Panc1 (cell line): ENCODE data around the gene LAMTOR3. TPM values are rescaled to one million over a fixed set of nuclear protein-coding genes. Genes with fewer than 3 reads are reported as not detected.

Source experiments
- ATAC-seq: fragments of 200-7000 bp; cut with Tn5 transposase; 2 replicates; pipeline ENCODE4 v1.9.1; 2020; ENCODE audit warnings: mild to moderate bottlenecking, moderate library complexity
- Bru-seq: library from RNA; stranded (reverse); fragments of 400-500 nt; gene quantifications from one replicate; lab custom pipeline; 2021; lab: Mats Ljungman, UMichigan
- BruChase-seq, 2 experiments: library from RNA; stranded (reverse); fragments of 400-500 nt; gene quantifications; one replicate each; lab custom pipeline; 2021; lab: Mats Ljungman, UMichigan
- BruUV-seq: library from RNA; stranded (reverse); fragments of 400-500 nt; replicated peaks from 2 replicates; lab custom pipeline; 2021; lab: Mats Ljungman, UMichigan
- CTCF ChIA-PET: fragments of 300-600 bp; sonication (Branson Sonifier 250); formaldehyde crosslinking; loops from one replicate; lab custom pipeline; 2022; ENCODE audit warnings: antibody characterized with exemption; lab: Charles Lee
- POLR2A ChIA-PET: fragments of 300-600 bp; sonication (Branson Sonifier 250); formaldehyde crosslinking; loops from one replicate; lab custom pipeline; 2022; ENCODE audit warnings: antibody characterized with exemption; lab: Charles Lee
- DNase-seq: peaks from one replicate; pipeline ENCODE4 v3.0.0-alpha.2; 2010; ENCODE audit warnings: low read depth, low spot score
- H3K27ac ChIP-seq: 2 replicates; pipeline ENCODE4 v1.5.1; 2011; ENCODE audit warnings: mild to moderate bottlenecking, low read length, inconsistent platforms
- H3K27me3 ChIP-seq: fragments of 200-500 bp; sonication (Bioruptor generic); 2 replicates; pipeline ENCODE4 v1.6.0; 2014; ENCODE audit warnings: low read length, inconsistent platforms; ENCODE audit not compliant: control insufficient read depth, insufficient read depth
- H3K36me3 ChIP-seq: fragments of 200-500 bp; sonication (Bioruptor generic); 2 replicates; pipeline ENCODE4 v1.5.1; 2014; ENCODE audit warnings: inconsistent platforms, mild to moderate bottlenecking, low read length, moderate library complexity; ENCODE audit not compliant: control insufficient read depth, insufficient read depth
- H3K4me1 ChIP-seq: 2 replicates; pipeline ENCODE4 v1.5.1; 2011; ENCODE audit warnings: inconsistent platforms, mild to moderate bottlenecking, low read length, moderate library complexity; ENCODE audit not compliant: control insufficient read depth, insufficient read depth
- H3K4me3 ChIP-seq, 2 experiments: 2 replicates each; pipeline ENCODE4 v1.5.1; 2011 to 2012; ENCODE audit warnings: low read depth in 2 of 2, low read length in 2 of 2, mild to moderate bottlenecking in 2 of 2, inconsistent platforms in 1 of 2, moderate library complexity in 1 of 2
- H3K9me3 ChIP-seq: fragments of 200-500 bp; sonication (Bioruptor generic); 2 replicates; pipeline ENCODE4 v1.5.1; 2014; ENCODE audit warnings: low read depth, mild to moderate bottlenecking, inconsistent platforms, low read length, moderate library complexity; ENCODE audit not compliant: control insufficient read depth, insufficient read depth
- POLR2AphosphoS5 ChIP-seq: IDR thresholded peaks from 2 replicates; pipeline ENCODE4 v1.6.1; 2012; ENCODE audit warnings: mild to moderate bottlenecking, low read depth, low read length, moderate library complexity
- SIN3A ChIP-seq: IDR thresholded peaks from 2 replicates; pipeline ENCODE4 v1.6.1; 2012; ENCODE audit warnings: low read depth, mild to moderate bottlenecking, low read length, moderate library complexity, borderline replicate concordance; ENCODE audit not compliant: insufficient read depth
- TCF7L2 ChIP-seq: IDR thresholded peaks from 2 replicates; pipeline ENCODE4 v1.6.1; 2011; ENCODE audit warnings: mild to moderate bottlenecking, low read depth, low read length, inconsistent platforms
- in situ Hi-C: cut with HindIII; loops from 2 replicates; pipeline ENCODE4 v1.10.0; 2016; ENCODE audit warnings: low sequenced_read_pairs, low pct_unique_long_range_greater_than_20kb
- intact Hi-C: fragments of 100-400 bp; cut with micrococcal nuclease; formaldehyde crosslinking; loops from one replicate; pipeline ENCODE4 v1.10.0; 2022; ENCODE audit not compliant: unreplicated experiment
- long read RNA-seq: library from polyadenylated mRNA; unstranded; transcript quantifications from one replicate; pipeline ENCODE4 v2.0.0, GENCODE V29; 2021; ENCODE audit not compliant: unreplicated experiment
- polyA plus RNA-seq: library from polyadenylated mRNA; unstranded; fragments of >200 nt; gene quantifications from one replicate; pipeline ENCODE4 v1.2.1, GENCODE V29; 2012; ENCODE audit warnings: missing spikeins; ENCODE audit not compliant: insufficient read length
- total RNA-seq: library from RNA; stranded (reverse); gene quantifications from one replicate; pipeline ENCODE4 v1.2.1, GENCODE V29; 2021; ENCODE audit not compliant: unreplicated experiment
- TF ChIP-seq, protein P1 (sequence below): fragments of 450-650 bp; IDR thresholded peaks from 2 replicates; pipeline ENCODE4 v1.5.1; 2017; ENCODE audit warnings: mild to moderate bottlenecking
- TF ChIP-seq, protein P2 (sequence below), 2 experiments: IDR thresholded peaks; 2 replicates each; pipeline ENCODE4 v1.6.1; 2011 to 2012; ENCODE audit warnings: low read depth in 2 of 2, control low read depth in 1 of 2, low read length in 1 of 2, mild to moderate bottlenecking in 1 of 2, moderate library complexity in 1 of 2; ENCODE audit not compliant: insufficient read depth in 1 of 2

Gene LAMTOR3
- total RNA-seq: 20.3 TPM
- polyA plus RNA-seq: 12.5 TPM
- Bru-seq, nascent RNA: percentile 79 among the genes with signal in this experiment
- BruChase-seq, experiment 1, labeled RNA remaining after a 2-hour chase: percentile 72 among the genes with signal in this experiment
- percentile 77 among the genes with signal in this experiment for BruChase-seq, experiment 2, labeled RNA remaining after a 6-hour chase
- long read RNA-seq, full-length matches to known transcripts: 35 of 39 reads
- long read RNA-seq, partial matches to known transcripts: 2 of 39 reads
- long read RNA-seq, other reads (novel, unspliced or antisense): 2 of 39 reads

GRCh38 chr4:99894161-99894997 lies at the start of gene LAMTOR3:
TSS of gene LAMTOR3 (minus strand) at chr4:99894427. CDS start at chr4:99893963, 464 bp downstream.
- in situ Hi-C loops (no loop called here), intact Hi-C loops (loop anchor here (10.0 kb wide), 1 partner anchor 50 kb away; the partner anchor contains the start of gene DNAJB14)
- ChIA-PET CTCF (no interaction called here), POLR2A (no interaction called here)
- Histone ChIP-seq H3K36me3 (no peaks in the 10 kb centered on the region), H3K27me3 (no peaks in the 10 kb centered on the region), H3K4me1 (no peaks in the 10 kb centered on the region; the same call in 1 of the 2 replicates), H3K4me3 (peak within 1 kb of the TSS; percentile 78 to 91), H3K9me3 (no peaks in the 10 kb centered on the region), H3K27ac (peak within 1 kb of the TSS; percentile 88)
- ATAC-seq (peak; percentile 100), DNase-seq (peak; percentile 36)
- TF ChIP-seq SIN3A (peak; percentile 93; the same call in 1 of the 2 replicates), TCF7L2 (no peak), POLR2AphosphoS5 (peak; percentile 57; the same call in 1 of the 2 replicates)
- no TSS peak for BruUV-seq

DNA sequence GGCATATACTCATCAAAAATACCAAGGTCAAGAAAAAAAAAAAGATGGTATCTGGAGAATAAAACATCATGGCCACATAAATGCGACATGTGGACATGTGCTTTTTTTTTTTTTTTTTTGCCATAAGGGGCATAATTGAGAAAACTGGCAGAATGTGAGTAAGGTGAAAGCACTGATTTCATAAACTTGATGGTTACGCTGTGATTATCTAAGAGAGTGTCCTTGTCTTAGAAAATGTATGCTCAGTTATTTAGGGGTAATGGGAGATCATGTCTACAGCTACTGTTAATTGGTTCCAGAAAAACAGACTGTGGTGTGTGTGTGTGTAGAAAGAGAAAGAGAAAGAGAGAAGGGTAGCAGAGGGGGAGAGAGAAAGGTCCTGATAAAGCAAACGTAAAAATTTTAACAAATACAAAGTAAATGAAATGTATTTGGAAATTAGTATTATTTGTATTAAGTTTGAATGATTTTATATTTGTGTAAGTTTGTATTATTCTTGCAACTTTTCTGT lies 44.1 kb upstream of the LAMTOR3 start:
- intact Hi-C loops: no loop called here
- no peaks in the 10 kb centered on the region for H3K27me3 ChIP-seq
- ChIA-PET CTCF (interaction anchor here (0.6 kb wide), 1 partner anchor 198 kb away, joined by 3 read pairs; no protein-coding TSS in a partner anchor), POLR2A (no interaction called here)
- no peak overlapping the region for H3K27ac ChIP-seq
- no TSS peak for BruUV-seq
- DNase-seq (no peak), ATAC-seq (no peak)
- H3K9me3 ChIP-seq: no peaks in the 10 kb centered on the region; the same call in 1 of the 2 replicates
- no peak overlapping the region for H3K4me3 ChIP-seq
- no peaks in the 10 kb centered on the region; the same call in 1 of the 2 replicates for H3K36me3 ChIP-seq
- H3K4me1 ChIP-seq: 0 out of 2 replicates have a peak, but pooled peaks cover under 1% of the 10 kb centered on the region
- TF ChIP-seq SIN3A: no peak
- TF ChIP-seq, protein P1, sequence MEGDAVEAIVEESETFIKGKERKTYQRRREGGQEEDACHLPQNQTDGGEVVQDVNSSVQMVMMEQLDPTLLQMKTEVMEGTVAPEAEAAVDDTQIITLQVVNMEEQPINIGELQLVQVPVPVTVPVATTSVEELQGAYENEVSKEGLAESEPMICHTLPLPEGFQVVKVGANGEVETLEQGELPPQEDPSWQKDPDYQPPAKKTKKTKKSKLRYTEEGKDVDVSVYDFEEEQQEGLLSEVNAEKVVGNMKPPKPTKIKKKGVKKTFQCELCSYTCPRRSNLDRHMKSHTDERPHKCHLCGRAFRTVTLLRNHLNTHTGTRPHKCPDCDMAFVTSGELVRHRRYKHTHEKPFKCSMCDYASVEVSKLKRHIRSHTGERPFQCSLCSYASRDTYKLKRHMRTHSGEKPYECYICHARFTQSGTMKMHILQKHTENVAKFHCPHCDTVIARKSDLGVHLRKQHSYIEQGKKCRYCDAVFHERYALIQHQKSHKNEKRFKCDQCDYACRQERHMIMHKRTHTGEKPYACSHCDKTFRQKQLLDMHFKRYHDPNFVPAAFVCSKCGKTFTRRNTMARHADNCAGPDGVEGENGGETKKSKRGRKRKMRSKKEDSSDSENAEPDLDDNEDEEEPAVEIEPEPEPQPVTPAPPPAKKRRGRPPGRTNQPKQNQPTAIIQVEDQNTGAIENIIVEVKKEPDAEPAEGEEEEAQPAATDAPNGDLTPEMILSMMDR: no peak
- TF ChIP-seq, protein P2, sequence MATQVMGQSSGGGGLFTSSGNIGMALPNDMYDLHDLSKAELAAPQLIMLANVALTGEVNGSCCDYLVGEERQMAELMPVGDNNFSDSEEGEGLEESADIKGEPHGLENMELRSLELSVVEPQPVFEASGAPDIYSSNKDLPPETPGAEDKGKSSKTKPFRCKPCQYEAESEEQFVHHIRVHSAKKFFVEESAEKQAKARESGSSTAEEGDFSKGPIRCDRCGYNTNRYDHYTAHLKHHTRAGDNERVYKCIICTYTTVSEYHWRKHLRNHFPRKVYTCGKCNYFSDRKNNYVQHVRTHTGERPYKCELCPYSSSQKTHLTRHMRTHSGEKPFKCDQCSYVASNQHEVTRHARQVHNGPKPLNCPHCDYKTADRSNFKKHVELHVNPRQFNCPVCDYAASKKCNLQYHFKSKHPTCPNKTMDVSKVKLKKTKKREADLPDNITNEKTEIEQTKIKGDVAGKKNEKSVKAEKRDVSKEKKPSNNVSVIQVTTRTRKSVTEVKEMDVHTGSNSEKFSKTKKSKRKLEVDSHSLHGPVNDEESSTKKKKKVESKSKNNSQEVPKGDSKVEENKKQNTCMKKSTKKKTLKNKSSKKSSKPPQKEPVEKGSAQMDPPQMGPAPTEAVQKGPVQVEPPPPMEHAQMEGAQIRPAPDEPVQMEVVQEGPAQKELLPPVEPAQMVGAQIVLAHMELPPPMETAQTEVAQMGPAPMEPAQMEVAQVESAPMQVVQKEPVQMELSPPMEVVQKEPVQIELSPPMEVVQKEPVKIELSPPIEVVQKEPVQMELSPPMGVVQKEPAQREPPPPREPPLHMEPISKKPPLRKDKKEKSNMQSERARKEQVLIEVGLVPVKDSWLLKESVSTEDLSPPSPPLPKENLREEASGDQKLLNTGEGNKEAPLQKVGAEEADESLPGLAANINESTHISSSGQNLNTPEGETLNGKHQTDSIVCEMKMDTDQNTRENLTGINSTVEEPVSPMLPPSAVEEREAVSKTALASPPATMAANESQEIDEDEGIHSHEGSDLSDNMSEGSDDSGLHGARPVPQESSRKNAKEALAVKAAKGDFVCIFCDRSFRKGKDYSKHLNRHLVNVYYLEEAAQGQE (IDR thresholded peaks at IDR 0.05; ENCODE audit: insufficient read depth in 1 of 2, low read depth in 2 of 2, low read length in 1 of 2): no peak
- in situ Hi-C loops: no loop called here
